ENCODE data around the gene CCDC13.
A peak's percentile ranks its signal among the peaks of the same experiment; 100 is the strongest.

Gene CCDC13

GRCh38 chr3:42729404-42730145 is 43.5 kb downstream of the CCDC13 start:
- no peak overlapping the region for H3K4me3 ChIP-seq (ENCODE audit: severe bottlenecking)
- no peaks in the 10 kb centered on the region for H3K27me3 ChIP-seq (ENCODE audit: insufficient read depth, poor library complexity, severe bottlenecking)
- H3K36me3 ChIP-seq (ENCODE audit: low read depth) = no peaks in the 10 kb centered on the region
- no peaks in the 10 kb centered on the region for H3K4me1 ChIP-seq (ENCODE audit: insufficient read depth, poor library complexity, severe bottlenecking)
- no peak overlapping the region for H3K27ac ChIP-seq (ENCODE audit: poor library complexity, severe bottlenecking)
- no peaks in the 10 kb centered on the region for H3K9me3 ChIP-seq (ENCODE audit: severe bottlenecking)
- no peak for ATAC-seq (ENCODE audit: low read depth)
- TF ChIP-seq, protein P1, sequence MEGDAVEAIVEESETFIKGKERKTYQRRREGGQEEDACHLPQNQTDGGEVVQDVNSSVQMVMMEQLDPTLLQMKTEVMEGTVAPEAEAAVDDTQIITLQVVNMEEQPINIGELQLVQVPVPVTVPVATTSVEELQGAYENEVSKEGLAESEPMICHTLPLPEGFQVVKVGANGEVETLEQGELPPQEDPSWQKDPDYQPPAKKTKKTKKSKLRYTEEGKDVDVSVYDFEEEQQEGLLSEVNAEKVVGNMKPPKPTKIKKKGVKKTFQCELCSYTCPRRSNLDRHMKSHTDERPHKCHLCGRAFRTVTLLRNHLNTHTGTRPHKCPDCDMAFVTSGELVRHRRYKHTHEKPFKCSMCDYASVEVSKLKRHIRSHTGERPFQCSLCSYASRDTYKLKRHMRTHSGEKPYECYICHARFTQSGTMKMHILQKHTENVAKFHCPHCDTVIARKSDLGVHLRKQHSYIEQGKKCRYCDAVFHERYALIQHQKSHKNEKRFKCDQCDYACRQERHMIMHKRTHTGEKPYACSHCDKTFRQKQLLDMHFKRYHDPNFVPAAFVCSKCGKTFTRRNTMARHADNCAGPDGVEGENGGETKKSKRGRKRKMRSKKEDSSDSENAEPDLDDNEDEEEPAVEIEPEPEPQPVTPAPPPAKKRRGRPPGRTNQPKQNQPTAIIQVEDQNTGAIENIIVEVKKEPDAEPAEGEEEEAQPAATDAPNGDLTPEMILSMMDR (IDR thresholded peaks at IDR 0.05; ENCODE audit: poor library complexity, severe bottlenecking) = no peak
- DNase-seq (ENCODE audit: low spot score) = no peak

- ATAC-seq (ENCODE audit: low read depth) = no peak
- no peak overlapping the region for H3K27ac ChIP-seq (ENCODE audit: poor library complexity, severe bottlenecking)
- no peak for DNase-seq (ENCODE audit: low spot score)
- no peak overlapping the region for H3K4me3 ChIP-seq (ENCODE audit: severe bottlenecking)
- H3K36me3 ChIP-seq (ENCODE audit: low read depth) = no peaks in the 10 kb centered on the region
- H3K27me3 ChIP-seq (ENCODE audit: insufficient read depth, poor library complexity, severe bottlenecking) = no peaks in the 10 kb centered on the region
- H3K9me3 ChIP-seq (ENCODE audit: severe bottlenecking) = no peaks in the 10 kb centered on the region
- H3K4me1 ChIP-seq (ENCODE audit: insufficient read depth, poor library complexity, severe bottlenecking) = no peaks in the 10 kb centered on the region
- TF ChIP-seq, protein P1 (IDR thresholded peaks at IDR 0.05; ENCODE audit: poor library complexity, severe bottlenecking) = no peak
Measured at GRCh38 chr3:42728668-42729364, 44.2 kb downstream of the CCDC13 start.

DNA sequence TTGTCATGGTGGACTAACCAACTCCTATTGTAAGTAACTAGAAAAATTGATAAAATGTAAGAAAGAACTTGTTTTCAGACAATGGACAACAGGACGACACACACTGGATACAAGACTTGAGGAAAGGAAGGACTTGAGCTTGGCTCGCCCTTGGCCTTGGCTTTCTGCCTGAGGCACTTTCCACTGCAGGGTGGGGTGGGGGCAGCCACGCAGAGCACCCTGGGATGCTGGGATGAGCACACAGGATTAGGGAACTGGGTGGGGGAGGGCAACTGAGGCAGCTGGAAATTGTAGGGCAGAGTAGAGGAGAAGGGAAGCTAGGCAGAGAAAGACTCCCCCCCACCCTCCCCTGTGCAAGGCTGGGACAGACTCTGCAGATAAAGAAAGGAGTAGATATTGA is 45.0 kb downstream of the CCDC13 start:
- Histone ChIP-seq H3K36me3 (ENCODE audit: low read depth) (no peaks in the 10 kb centered on the region), H3K4me1 (ENCODE audit: insufficient read depth, poor library complexity, severe bottlenecking) (no peaks in the 10 kb centered on the region), H3K9me3 (ENCODE audit: severe bottlenecking) (no peaks in the 10 kb centered on the region), H3K4me3 (ENCODE audit: severe bottlenecking) (no peak overlapping the region), H3K27me3 (ENCODE audit: insufficient read depth, poor library complexity, severe bottlenecking) (no peaks in the 10 kb centered on the region), H3K27ac (ENCODE audit: poor library complexity, severe bottlenecking) (no peak overlapping the region)
- DNase-seq (ENCODE audit: low spot score) = no peak
- TF ChIP-seq, protein P1 (IDR thresholded peaks at IDR 0.05; ENCODE audit: poor library complexity, severe bottlenecking) = no peak
- no peak for ATAC-seq (ENCODE audit: low read depth)

GRCh38 chr3:42725454-42725853 is 47.6 kb downstream of the CCDC13 start:
- H3K27ac ChIP-seq (ENCODE audit: poor library complexity, severe bottlenecking) = no peak overlapping the region
- no peak overlapping the region for H3K4me3 ChIP-seq (ENCODE audit: severe bottlenecking)
- no peak for ATAC-seq (ENCODE audit: low read depth)
- no peaks in the 10 kb centered on the region for H3K27me3 ChIP-seq (ENCODE audit: insufficient read depth, poor library complexity, severe bottlenecking)
- DNase-seq (ENCODE audit: low spot score) = no peak
- no peaks in the 10 kb centered on the region for H3K36me3 ChIP-seq (ENCODE audit: low read depth)
- H3K4me1 ChIP-seq (ENCODE audit: insufficient read depth, poor library complexity, severe bottlenecking) = no peaks in the 10 kb centered on the region
- TF ChIP-seq, protein P1 (IDR thresholded peaks at IDR 0.05; ENCODE audit: poor library complexity, severe bottlenecking) = no peak
- no peaks in the 10 kb centered on the region for H3K9me3 ChIP-seq (ENCODE audit: severe bottlenecking)

DNA sequence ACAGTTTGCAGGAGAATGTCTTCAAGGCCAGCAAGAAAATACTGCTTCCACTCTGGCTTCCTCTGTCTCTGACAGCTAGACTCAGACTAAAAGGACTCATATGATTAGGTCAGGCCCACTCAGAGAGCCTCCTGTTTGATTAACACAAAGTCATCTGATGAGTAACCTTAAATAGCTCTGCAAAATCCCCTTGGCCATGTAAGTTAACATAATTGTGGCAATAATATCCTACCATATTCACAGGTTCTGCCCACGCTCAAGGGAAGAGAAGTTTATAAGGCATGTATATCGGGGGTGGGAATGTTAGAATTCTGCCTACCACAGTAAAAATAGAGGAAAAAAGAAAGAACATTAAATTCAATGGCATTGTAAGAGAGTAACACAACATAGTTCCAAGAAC is 49.8 kb downstream of the CCDC13 start:
- ATAC-seq (ENCODE audit: low read depth) = peak; percentile 42; the same call in 1 of the 3 replicates
- H3K4me1 ChIP-seq (ENCODE audit: insufficient read depth, poor library complexity, severe bottlenecking) = no peaks in the 10 kb centered on the region
- TF ChIP-seq, protein P1 (IDR thresholded peaks at IDR 0.05; ENCODE audit: poor library complexity, severe bottlenecking) = no peak

More for the DNA sequence above, 49.8 kb downstream of the CCDC13 start:
- Histone ChIP-seq H3K9me3 (ENCODE audit: severe bottlenecking) (no peaks in the 10 kb centered on the region), H3K36me3 (ENCODE audit: low read depth) (no peaks in the 10 kb centered on the region), H3K27me3 (ENCODE audit: insufficient read depth, poor library complexity, severe bottlenecking) (no peaks in the 10 kb centered on the region), H3K27ac (ENCODE audit: poor library complexity, severe bottlenecking) (no peak overlapping the region), H3K4me3 (ENCODE audit: severe bottlenecking) (no peak overlapping the region)
- DNase-seq (ENCODE audit: low spot score) = no peak
